ENCODE results near the gene PCBP3. TPM values are rescaled to one million over a fixed set of nuclear protein-coding genes. Genes with fewer than 3 reads are reported as not detected.
"Not testable (repeated sequence)": the region's sequence is repeated elsewhere in the genome, so short reads cannot be mapped to it uniquely, and the experiment has no call there.

Gene PCBP3
- total RNA-seq, 1 donor: 1.1 TPM

DNA sequence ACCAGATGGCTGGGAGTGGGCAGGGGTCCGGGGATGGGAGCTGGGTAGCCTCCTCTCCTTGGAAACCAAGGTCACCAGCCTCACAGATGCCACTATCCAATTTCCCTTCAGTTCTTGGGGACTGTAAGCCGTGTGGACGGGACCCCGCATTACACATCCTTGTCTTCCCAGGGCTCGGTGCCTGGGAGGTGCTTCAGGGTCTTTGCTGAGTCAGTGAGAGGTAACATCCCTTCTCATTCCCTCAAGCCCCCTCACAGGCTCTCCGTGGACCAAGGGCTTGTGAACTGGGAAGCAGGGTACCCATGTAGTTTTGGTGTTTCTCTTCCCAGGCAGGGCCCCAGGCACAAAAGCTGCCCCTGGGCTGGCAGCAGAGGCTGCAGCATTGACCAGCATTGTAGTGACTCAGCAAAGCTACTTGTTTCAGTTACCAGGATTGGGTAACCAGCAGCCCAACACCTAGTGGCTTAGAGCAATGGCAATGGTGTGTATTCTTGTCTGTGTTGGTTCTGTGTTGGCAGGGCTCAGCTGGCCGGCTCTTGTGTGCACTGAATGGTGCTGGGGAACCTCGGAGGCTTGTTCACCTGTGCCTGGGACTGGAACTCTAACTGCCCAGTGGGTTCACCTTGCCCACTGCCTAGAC lies 24.6 kb upstream of the PCBP3 start:
- Histone ChIP-seq H3K4me1 (ENCODE audit: insufficient read depth, low read length) (no peaks in the 10 kb centered on the region), H3K27me3 (ENCODE audit: insufficient read depth, low read length) (peaks cover 53% of the 10 kb centered on the region), H3K4me2 (ENCODE audit: insufficient read depth, low read length) (no peak overlapping the region), H2AFZ (ENCODE audit: low read length) (no peak overlapping the region), H3K27ac (ENCODE audit: low read depth, low read length) (no peak overlapping the region), H3K79me2 (ENCODE audit: insufficient read depth, low read length) (no peaks in the 10 kb centered on the region), H3K4me3 (ENCODE audit: insufficient read depth, low read length) (no peak overlapping the region), H4K20me1 (ENCODE audit: insufficient read depth, low read length) (no peaks in the 10 kb centered on the region), H3K9me3 (ENCODE audit: low read depth, low read length) (no peaks in the 10 kb centered on the region), H3K36me3 (ENCODE audit: insufficient read depth, low read length) (no peaks in the 10 kb centered on the region)
- peak; percentile 51 for DNase-seq (ENCODE audit: insufficient read length, low spot score, missing footprints)
- no peak for TF ChIP-seq CTCF (IDR thresholded peaks at IDR 0.05; ENCODE audit: extremely low read depth, low read depth, low read length)

DNA sequence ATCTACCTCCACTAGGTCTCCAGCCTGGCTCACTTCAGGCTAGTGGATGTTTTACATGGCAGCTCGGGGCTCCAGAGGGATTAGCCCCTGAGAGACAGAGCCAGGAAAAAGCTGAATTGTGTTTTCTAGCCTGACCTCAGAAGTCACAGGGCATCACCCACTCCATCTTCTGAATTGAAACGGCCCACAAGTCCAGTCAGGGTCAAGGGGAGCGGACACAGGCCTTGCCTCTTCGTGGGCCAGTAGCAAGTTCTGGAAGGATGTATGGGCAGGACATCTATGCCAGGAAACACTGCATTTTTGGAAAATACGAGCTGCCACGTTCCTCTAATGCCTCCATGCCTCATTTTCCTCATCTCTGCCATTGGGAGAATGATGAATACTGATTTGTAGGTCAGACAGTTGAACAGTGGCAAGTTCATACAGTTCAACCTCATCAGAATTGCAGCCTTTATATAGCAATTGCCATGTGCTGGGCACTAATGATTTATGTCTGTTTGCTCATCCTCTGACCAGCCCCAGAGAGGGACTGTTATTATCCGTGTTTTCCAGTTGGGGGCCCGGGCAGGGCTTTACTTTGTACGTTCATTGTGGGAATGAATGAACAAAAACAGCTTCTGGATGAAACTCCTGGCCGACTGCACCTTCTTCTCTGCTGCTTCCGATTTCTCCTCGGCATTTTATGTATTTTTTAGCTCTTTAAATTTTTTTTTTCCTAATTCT lies 23.2 kb upstream of the PCBP3 start:
- Histone ChIP-seq H3K79me2 (ENCODE audit: insufficient read depth, low read length) (no peaks in the 10 kb centered on the region), H3K27ac (ENCODE audit: low read depth, low read length) (no peak overlapping the region), H4K20me1 (ENCODE audit: insufficient read depth, low read length) (no peaks in the 10 kb centered on the region), H3K9me3 (ENCODE audit: low read depth, low read length) (no peaks in the 10 kb centered on the region), H3K36me3 (ENCODE audit: insufficient read depth, low read length) (no peaks in the 10 kb centered on the region), H3K4me1 (ENCODE audit: insufficient read depth, low read length) (no peaks in the 10 kb centered on the region), H2AFZ (ENCODE audit: low read length) (no peak overlapping the region), H3K27me3 (ENCODE audit: insufficient read depth, low read length) (peaks cover 57% of the 10 kb centered on the region), H3K4me3 (ENCODE audit: insufficient read depth, low read length) (no peak overlapping the region), H3K4me2 (ENCODE audit: insufficient read depth, low read length) (no peak overlapping the region)
- TF ChIP-seq CTCF (IDR thresholded peaks at IDR 0.05; ENCODE audit: extremely low read depth, low read depth, low read length): no peak
- peak; percentile 6 for DNase-seq (ENCODE audit: insufficient read length, low spot score, missing footprints)

GRCh38 chr21:45621435-45622331 lies 21.8 kb upstream of the PCBP3 start:
- H3K27ac ChIP-seq (ENCODE audit: low read depth, low read length); H3K4me3 ChIP-seq (ENCODE audit: insufficient read depth, low read length); H3K79me2 ChIP-seq (ENCODE audit: insufficient read depth, low read length); H2AFZ ChIP-seq (ENCODE audit: low read length); H3K4me2 ChIP-seq (ENCODE audit: insufficient read depth, low read length); H3K4me1 ChIP-seq (ENCODE audit: insufficient read depth, low read length); H4K20me1 ChIP-seq (ENCODE audit: insufficient read depth, low read length); H3K36me3 ChIP-seq (ENCODE audit: insufficient read depth, low read length); H3K9me3 ChIP-seq (ENCODE audit: low read depth, low read length): not testable (repeated sequence)
- peaks cover 53% of the 10 kb centered on the region for H3K27me3 ChIP-seq (ENCODE audit: insufficient read depth, low read length)
- peak; percentile 32 for DNase-seq (ENCODE audit: insufficient read length, low spot score, missing footprints)

GRCh38 chr21:45622416-45623097 lies 21.0 kb upstream of the PCBP3 start:
- H3K4me2 ChIP-seq (ENCODE audit: insufficient read depth, low read length): no peak overlapping the region
- no peaks in the 10 kb centered on the region for H4K20me1 ChIP-seq (ENCODE audit: insufficient read depth, low read length)

More at GRCh38 chr21:45622416-45623097, 21.0 kb upstream of the PCBP3 start:
- TF ChIP-seq CTCF (IDR thresholded peaks at IDR 0.05; ENCODE audit: extremely low read depth, low read depth, low read length): no peak
- no peak overlapping the region for H2AFZ ChIP-seq (ENCODE audit: low read length)
- H3K4me3 ChIP-seq (ENCODE audit: insufficient read depth, low read length): no peak overlapping the region
- H3K4me1 ChIP-seq (ENCODE audit: insufficient read depth, low read length): no peaks in the 10 kb centered on the region
- DNase-seq (ENCODE audit: insufficient read length, low spot score, missing footprints): peak; percentile 62
- no peak overlapping the region for H3K27ac ChIP-seq (ENCODE audit: low read depth, low read length)
- no peaks in the 10 kb centered on the region for H3K36me3 ChIP-seq (ENCODE audit: insufficient read depth, low read length)
- H3K9me3 ChIP-seq (ENCODE audit: low read depth, low read length): no peaks in the 10 kb centered on the region
- H3K27me3 ChIP-seq (ENCODE audit: insufficient read depth, low read length): peaks cover 46% of the 10 kb centered on the region
- H3K79me2 ChIP-seq (ENCODE audit: insufficient read depth, low read length): no peaks in the 10 kb centered on the region
